Epithelial cell of proximal tubule (primary cell): Measurements from ENCODE around the gene CTNNBL1. TPM values are rescaled to one million over a fixed set of nuclear protein-coding genes. Genes with fewer than 3 reads are reported as not detected.

Experiments
- DNase-seq: peaks from one replicate; pipeline ENCODE4 v3.0.0-alpha.2; 2011; ENCODE audit warnings: low read depth
- H3K4me3 ChIP-seq: 2 replicates; pipeline ENCODE4 v1.5.1; 2011; ENCODE audit warnings: low read depth, mild to moderate bottlenecking, low read length
- total RNA-seq: library from RNA; depleted of rRNA; stranded (reverse); fragments of >200 nt; gene quantifications from 2 replicates; pipeline ENCODE4 v1.2.3, GENCODE V29; 2015
- TF ChIP-seq, protein P1 (sequence below): conservative IDR thresholded peaks from 2 replicates; pipeline ENCODE4 v1.5.1; 2012; ENCODE audit warnings: low read depth, mild to moderate bottlenecking, low read length

Gene CTNNBL1
- total RNA-seq, 1 donor from 2014 or later: 25.6 TPM

DNA sequence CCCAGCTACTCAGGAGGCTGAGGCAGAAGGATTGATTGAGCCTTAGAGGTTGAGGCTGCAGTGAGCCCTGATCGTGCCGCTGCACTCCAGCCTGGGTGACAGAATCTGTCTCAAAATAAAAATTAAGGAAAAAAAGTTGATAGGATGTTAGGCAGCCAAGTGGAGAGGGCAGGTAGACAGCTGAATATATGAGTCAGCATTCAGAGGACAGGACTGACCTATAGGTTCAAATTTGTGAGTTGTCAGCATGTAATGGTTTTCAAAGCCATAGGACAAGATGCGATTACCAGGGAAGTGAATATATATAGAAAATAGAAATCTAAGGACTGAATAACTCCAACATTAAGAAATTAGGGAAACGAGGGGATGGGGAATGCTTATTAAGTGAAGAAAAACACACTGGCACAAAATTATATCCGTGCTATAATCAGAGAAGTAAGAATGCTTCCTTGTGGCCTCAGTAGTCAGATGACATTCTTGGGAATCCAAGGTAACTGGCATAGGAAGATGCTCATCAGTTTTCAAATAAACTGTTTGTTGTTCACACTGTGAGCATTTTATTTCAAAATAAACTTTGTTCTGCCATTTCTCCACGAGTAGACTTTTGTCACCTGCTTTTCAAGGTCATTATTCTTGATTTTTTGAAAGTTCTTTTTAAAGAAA lies 145.1 kb downstream of the CTNNBL1 start:
- H3K4me3 ChIP-seq: no peak overlapping the region
- TF ChIP-seq, protein P1, sequence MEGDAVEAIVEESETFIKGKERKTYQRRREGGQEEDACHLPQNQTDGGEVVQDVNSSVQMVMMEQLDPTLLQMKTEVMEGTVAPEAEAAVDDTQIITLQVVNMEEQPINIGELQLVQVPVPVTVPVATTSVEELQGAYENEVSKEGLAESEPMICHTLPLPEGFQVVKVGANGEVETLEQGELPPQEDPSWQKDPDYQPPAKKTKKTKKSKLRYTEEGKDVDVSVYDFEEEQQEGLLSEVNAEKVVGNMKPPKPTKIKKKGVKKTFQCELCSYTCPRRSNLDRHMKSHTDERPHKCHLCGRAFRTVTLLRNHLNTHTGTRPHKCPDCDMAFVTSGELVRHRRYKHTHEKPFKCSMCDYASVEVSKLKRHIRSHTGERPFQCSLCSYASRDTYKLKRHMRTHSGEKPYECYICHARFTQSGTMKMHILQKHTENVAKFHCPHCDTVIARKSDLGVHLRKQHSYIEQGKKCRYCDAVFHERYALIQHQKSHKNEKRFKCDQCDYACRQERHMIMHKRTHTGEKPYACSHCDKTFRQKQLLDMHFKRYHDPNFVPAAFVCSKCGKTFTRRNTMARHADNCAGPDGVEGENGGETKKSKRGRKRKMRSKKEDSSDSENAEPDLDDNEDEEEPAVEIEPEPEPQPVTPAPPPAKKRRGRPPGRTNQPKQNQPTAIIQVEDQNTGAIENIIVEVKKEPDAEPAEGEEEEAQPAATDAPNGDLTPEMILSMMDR: no peak
- DNase-seq: no peak

DNA sequence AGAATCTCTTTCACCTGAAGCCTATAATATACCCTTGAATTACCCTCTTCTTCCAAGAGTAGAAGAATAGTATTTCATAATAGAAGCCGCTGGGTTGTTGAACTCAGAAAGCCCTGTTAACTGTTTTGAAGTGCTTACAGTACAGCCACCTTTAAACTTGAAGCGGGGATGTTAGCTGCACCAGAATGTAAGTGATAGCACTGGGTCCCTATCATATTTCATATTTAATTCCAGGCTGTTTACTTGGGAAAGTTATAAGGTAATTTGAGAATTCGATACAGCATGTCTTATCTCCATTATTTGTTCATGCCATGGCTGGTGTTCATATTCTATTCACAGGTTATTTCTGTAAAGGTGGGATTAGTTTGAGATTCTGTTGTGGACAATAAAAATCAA lies 145.6 kb downstream of the CTNNBL1 start:
- TF ChIP-seq, protein P1: no peak
- H3K4me3 ChIP-seq: no peak overlapping the region
- no peak for DNase-seq

DNA sequence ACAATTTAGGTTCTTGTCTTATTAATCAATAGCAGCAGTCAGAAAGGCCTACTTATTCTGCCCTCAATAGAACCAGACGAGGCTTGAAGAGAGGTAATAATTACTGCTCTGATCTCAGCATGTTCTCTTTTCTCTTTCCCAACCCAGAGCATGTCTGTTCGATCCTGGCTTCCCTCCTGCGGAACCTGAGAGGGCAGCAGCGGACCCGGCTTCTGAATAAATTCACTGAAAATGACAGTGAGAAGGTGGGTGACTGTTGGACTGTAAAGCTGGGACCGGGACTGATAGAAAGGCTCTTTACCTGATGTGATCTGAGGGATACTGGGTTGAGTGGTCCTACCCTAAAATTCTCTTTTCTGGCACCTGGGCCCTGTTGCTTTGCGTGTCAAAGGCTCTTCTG lies 146.1 kb downstream of the CTNNBL1 start:
- no peak for DNase-seq
- no peak overlapping the region for H3K4me3 ChIP-seq
- TF ChIP-seq, protein P1: no peak

DNA sequence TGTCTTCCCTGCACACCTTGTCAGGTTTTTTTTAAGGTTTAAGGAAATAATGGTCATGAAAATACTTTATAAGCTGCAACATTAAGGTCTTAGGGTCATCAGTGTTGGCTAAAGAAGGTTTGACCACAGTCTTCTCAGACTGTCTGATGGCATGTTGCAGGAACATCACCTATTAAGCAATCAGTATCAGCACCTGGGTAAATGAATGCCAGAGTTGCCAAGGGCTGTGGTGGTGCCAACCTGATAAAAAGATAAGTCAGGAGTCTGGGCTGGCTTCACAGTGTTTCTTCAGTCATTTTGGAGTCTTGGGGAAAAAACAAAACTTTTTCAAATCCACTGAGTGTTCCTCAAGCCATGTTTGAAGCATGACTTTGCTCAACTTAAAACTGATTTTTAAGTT lies 147.6 kb downstream of the CTNNBL1 start:
- DNase-seq: no peak
- TF ChIP-seq, protein P1: no peak

DNA sequence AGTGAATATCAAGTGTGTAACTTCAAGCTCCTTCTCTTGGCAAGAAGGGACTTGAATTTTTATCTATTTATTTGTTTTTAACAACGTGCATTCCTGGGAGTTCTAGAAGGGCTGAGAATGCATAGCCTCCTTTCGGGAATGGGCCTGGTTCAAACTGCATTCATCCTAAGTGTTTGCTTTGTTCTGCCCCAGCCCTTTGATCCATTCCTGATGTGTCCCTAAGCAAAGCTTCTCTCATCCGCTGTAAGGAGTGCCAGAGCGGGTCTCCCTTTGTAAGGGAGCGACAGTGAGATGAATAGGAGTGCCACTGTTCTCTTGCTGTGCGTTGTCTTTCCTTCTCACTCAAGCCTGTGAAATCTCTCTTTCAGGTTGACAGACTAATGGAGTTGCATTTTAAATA lies 148.1 kb downstream of the CTNNBL1 start:
- no peak overlapping the region for H3K4me3 ChIP-seq
- no peak for DNase-seq
- TF ChIP-seq, protein P1: no peak

More for the DNA sequence above, 147.6 kb downstream of the CTNNBL1 start:
- H3K4me3 ChIP-seq: no peak overlapping the region

DNA sequence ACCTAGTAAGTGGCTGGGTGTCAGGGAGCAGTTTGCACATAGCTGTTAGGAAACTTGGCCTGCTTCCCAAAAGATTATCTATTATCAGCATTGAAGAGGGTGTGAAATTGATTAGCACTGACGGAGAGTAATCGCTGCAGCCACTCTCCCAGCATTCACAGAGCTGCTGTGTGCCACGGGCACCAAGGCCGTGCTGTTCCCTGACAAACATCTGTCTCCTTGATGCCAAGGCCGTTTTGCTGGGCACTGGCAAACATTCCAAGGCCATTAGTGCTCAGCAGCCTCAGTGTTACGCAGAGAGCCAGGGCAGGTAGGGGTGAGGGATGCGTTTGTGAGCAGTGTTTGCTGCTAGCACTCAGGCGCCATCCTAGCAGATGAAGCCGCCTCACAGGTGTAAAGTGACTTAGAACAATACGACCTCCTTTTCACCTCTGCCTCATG lies 151.4 kb downstream of the CTNNBL1 start:
- no peak for DNase-seq
- TF ChIP-seq, protein P1: no peak
- H3K4me3 ChIP-seq: no peak overlapping the region

DNA sequence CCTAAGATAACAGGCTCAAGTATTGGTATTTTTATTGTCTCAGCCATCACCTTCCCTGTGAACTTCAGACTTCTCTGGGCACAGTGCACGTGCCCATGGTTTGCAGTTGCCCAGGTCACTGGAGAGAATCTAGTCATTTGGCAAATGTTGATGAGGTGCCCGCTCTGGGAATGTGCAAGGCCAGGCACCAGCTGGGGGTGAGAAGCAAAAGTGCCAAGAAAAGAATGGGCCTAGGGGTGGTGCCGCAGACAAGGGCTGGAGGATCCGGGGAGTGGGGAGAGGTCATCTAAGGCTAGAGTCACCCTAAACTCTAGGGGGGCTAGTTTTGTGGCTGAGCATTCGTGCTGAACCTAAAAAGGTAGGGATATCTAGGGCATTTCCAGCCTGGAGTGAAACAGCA lies 152.0 kb downstream of the CTNNBL1 start:
- no peak for DNase-seq
- no peak overlapping the region for H3K4me3 ChIP-seq
- TF ChIP-seq, protein P1: no peak
